Measurements from ENCODE around the gene UBE2E2.

DNA sequence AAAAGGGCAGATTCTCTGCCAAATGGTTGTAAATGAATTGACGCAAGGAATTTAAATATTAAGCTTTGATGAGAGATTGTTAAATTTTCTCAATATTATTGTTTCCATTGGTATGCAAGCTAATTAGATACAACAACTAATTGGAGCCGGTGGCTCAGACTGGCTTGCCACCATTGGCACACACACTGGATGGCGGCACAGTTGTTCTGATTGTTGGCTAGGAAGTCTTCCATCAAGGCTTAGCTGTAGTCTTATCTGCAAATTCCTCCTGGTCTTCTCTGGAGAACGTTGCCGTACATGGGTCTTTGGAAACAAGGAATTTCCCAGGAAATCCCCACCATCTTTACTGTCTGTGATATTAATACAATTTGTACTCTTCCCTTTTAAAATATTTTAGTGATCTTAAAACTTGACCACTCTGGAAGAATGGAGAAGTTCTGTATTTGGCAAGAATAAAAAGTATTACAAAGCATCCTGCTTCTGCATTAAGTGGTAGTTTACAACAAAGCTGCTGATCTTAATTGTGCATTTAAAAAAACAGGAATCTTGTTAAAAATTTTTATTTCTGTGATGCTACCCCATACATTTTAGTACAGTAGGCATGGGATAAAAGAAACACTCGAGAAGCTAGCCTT, 126.5 kb downstream of the UBE2E2 start:
- TF ChIP-seq RAD21 (IDR thresholded peaks at IDR 0.05; ENCODE audit: low read depth) (no peak), CEBPB (IDR thresholded peaks at IDR 0.05) (no peak)

All from Ishikawa (cell line).